ENCODE data around the gene PLA2G1B.

PLA2G1B gene
- 0 reads per million in 2 donors for total RNA-seq

DNA sequence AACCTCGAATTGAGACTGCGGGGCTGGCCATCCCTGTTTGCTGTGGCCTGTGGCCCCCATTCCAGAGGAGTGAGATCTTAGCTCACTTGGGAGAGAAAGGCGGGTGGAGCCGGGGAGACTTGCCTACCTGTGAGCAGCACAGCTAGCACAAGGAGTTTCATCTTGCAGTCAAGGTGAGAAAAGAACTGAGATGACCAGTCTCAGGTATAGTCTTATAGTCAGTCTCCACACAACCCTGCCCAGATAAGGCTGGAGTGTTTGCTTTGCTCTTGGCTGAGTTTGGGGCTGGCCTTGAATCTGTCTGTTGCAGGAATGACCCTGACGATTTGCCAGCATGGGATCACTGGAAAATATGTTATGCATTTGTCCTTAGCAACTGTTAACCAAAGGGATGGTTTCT is at the start of gene PLA2G1B:
Gene PLA2G1B, minus strand, starts transcription at position 187 of the 400 bp plus-strand sequence. Its CDS starts 26 bp downstream, at position 161.
- DNase-seq, result no peak

DNA sequence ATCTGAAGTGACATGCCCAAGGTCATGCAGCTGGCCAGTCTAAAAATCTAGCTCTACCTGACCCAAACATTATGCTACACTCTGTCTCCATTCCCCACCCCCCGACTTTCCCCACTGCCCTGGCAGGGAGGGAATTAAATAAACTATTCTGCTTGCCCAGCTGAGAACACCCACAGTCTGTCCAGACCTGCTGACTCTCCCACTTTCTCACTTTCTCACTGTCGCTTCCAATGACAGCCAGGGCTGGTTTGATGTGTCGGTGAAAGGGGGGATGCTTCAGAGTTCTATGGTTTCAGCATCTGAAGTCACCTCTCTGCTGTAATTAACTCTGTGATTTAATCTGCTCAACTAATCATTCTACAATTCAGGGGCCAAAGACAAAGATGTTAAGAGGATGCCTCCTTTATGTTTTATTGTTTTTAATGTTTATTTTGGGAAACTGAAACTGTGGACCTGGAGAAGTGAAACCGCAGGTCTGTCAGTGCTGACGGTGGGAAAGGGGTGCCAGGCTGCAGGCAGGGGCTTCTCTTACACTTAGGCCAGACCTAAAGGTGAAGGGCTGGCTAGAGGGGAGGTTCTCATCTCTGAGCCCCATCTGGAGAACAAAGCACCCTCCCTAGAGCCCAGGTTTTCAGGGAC is 49.5 kb upstream of the PLA2G1B start:
- DNase-seq, result no peak

DNA sequence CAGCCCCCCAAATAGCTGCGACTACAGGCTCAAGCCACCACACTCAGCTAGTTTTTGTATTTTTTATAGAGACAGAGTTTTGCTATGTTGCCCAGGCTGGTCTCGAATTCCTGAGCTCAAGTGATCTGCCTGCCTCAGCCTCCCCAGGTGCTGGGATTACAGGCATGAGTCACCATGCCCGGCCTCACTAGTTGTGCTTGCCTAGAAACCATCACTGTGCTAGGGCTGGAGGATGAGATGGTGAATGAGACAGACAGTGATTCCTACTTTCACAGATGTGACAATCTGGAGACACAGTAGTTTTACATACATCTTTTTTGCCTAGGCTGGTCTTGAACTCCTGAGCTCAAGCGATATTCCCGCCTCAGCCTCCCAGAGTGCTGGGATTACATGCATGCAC is 48.8 kb upstream of the PLA2G1B start:
- no peak for DNase-seq

DNA sequence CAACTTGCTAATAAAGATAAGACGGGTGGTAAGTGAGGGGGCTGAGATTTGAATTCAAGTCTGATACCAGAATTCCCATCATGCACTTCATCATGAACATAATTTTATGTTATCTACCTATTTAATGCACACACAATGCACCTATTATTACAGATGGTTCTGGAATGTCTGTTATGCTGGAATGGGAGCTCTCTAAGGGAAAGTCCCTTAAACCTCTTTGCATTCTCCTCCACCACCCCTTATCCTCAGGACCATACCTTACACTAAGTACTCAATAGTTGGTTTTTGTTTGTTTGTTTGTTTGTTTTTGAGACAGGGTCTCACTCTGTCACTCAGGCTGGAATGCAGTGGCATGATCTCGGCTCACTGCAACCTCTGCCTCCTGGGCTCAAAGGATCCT is 48.4 kb upstream of the PLA2G1B start:
- no peak for DNase-seq

DNA sequence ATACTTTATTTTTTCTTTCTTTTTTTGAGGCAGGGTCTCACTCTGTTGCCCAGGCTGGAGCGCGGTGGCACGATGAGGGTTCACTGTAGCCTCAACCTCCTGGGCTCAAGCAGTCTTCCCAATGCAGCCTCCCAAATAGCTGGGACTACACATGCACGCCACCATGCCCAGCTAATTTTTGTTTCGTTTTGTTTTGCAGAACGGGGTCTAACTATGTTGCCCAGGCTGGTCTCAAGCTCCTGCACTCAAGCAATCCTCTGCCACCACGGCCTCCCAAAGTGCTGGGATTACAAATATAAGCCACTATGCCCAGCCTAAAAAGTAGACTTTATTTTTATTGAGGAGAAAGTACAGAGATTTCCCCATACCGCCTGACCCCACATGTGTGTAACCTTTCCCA is 46.1 kb upstream of the PLA2G1B start:
- no peak for DNase-seq

DNA sequence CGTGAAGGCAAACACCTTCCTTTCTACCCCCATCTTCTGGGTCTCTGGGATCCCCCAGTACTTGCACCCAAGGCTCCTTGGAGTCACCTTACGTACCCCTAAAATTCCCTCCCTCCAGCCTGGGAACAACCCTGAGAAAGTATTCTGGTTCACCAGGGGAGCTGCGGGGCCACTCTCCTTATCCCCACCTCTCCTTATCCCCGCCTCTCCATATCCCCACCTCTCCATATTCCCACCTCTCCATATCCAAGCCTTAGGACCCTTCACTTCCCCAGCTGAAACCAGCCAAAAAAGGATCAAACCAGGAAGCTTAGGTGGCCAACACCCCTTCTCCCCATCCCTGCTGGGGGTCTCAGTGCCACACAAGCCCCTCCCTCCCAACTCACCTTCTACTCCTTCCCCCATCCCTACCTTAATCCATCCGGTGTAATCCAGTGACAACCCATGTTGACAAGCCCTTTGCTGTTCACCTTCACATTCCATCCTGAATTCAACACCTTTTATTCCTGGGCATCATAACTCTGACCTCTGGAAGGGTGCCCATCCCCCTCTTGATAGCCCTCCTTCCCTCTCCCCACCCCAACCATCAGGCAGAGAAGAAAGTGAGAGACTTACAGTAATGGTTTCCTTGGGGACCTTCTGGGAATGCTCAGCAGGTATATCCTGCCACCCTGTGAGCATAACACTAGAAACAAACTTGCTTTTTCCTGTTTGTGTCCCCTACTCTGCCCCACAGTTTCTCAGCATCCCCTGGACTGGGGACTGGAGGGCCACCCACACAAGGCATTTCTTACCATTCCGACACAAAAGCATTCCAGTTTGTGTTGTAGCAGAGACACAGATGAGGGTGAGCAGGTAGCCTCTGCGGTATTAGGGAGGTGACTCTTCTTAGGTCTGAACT is 43.0 kb upstream of the PLA2G1B start:
- DNase-seq, result no peak

DNA sequence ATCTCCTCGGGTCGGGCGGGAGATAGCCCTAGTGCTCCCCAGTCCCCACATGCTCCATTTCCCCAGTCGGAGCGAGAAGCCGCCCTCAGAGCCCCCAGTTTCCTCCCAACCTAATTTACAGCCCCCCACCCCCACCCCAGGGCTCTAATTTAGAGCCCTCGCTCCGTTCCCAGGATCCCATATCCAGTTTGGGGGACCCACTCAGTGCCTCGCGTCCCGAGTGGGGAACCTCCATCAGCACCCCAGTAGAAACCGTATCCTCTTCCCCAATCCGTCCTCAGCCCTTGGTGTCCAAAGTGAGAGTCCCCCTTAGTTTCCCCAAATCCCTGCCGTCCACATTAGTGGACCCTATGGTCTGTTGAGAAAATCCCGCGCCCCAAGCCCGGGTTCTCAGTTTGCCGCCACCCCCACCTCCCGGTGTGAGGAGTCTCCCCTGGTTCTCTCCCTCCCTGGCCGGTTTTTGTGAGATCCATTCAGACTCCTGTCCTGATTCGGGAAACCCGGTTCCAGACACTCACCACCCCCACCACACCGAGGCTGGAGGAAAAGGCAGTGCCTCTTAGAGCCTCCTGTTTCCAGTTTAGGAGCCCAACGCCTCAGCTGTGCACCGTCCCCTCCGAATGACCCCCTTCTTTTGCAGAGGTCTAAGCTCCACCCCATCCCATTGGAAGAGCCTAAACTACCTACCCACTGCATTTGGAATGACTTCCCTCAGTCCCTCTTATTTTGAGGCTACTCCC is 42.2 kb upstream of the PLA2G1B start:
- no peak for DNase-seq

DNA sequence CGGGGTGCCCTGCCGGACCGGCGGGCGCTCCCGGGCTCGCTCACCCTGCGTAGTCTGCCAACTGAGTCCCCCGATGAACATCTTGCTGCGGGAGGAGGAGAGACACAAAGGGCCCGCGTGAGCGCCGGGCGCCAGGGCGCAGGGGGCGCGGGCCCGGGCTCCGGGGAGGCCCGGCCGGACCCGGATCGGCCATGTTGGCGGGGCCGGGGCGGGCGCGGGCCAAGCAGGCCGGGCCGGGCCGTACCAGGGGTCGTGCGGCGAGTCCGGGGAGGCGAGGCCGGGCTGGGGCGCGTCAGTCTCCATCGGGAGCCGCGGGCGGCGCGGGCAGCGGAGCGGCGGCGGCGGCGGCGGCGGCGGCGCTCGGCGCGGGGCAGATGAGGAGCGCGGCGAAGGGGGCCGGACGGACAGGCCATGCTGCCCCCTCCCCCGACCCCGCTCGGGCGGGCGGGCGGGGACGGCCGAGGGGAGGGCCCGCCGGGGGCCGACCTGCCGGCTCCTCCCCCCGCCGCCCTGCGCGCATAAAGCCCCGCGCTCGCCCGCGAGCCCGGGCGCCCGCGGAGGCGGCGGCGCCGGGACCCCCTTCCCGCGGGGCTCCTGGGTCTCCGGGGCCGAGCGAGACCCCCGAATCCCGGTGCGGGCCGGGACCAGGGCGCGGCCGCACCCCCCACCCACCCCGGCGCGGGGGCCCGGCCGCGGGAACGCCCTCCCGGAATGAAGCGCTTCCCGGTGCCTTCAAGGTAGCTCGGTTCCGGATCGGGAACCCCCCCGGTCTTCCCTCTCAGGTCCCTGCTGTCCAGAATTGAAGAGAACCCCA is 41.4 kb upstream of the PLA2G1B start, which contains the start of gene MSI1:
Gene MSI1, minus strand, starts transcription at position 376 of the 814 bp plus-strand sequence. Its CDS starts 73 bp downstream, at position 303.
- no peak for DNase-seq

DNA sequence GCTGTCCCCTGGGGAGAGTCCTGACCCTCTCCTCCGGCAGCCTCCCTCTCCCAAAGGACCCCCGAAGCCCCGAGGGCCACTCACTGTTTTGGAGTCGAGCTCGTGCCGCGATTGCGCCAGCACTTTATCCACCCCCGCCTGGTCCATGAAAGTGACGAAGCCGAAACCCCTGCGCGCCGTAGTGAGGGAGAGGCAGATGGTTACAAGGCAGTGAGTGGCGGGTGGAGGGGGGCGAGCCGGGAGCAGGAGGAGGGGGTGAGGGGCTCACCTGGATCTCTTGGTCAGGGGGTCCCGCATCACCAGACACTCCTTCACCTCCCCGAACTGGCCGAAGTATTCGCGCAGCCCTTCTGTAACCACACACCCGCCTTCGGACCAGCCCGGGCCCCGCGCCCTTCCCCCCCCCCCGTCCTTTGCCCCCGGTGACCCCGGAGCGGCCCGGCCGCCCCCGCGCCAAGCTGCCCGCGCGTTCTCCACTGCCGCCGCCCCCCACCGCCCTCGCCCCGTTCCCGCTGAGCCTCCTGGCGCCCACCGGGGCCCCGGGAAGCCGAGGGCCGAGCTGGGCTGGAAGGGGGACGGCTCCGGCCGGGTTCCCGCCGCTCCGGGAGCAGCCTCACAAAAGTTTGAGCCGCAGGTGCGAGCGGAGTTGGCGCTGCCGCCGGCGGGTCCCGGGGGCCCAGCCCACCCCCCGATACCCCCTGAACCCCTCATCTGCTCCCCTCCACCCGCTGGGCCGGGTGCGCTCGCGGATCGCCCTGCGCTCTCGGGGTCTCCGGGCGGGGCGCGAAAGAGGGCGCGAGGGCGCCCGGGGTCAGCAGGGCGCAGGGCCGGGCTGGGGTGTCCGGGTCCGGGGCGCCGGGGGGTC is 40.6 kb upstream of the PLA2G1B start:
- no peak for DNase-seq

DNA sequence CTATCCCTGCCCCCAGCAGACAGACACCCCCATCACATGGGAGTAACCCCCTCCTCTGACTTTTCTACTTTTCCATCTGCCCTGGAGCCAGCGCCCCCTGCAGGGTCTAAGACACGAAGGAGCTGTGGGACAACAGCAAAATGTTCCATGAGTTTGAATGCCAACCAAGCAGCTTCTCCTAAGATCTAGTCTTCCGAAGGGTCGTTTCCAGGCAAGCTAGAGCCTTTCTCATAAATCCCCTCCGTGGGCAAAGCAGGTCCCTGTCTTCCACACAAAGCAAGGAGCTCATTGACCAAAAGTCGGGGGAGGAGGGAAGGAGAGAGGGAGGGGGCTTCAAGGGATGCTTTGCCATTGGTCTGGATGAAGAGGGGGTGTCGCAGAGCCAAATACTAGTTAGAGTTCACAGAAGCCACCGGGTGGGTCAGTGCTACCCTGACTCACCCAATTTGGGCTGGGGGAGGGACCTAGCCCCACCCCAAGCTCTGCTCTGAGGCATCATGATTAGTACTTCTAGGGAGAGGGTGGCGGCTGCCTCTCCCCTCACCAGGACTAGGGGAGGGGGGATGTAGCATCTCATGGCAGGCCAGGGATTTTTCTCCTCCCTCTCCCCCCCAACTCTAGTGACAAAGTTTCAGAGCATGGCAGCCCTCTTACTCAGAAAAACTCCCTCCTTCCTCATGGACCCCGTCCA is 39.8 kb upstream of the PLA2G1B start:
- no peak for DNase-seq

DNA sequence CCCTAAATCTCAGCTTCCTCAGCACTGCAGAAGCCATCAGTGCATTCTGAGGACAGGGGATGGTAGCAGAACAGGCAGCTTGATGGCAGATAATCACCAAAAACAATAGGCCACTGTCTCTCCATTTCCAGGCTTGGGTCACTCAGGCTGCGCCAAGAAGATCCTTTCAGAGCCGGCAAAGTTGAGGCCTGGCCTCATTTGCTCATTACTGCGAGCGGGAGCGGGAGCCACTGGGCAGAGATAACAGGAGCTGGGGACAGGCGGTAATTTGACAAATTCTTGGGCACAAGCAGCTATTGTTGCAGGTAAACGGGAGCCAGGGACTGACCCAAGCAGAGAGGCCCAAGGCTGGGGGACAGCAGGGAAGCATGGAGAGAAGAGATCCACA is 39.3 kb upstream of the PLA2G1B start:
- DNase-seq, result no peak

DNA sequence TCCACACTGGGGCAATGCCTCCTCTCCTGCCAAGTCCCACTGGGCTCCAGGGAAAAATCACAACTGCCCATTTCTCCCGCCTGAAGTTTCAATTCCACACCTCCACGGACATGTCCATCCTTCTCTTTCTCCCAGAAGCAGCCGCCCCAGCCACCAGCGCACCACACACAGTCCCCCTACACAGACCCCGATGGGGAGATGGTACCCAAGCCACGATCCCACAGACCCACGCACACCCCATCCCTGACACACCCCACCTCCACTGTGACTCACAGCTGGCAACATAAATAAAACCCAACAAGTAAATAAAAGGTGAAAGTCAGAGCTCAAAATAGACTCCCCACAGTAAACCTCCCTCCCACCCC is 38.7 kb upstream of the PLA2G1B start:
- no peak for DNase-seq

DNA sequence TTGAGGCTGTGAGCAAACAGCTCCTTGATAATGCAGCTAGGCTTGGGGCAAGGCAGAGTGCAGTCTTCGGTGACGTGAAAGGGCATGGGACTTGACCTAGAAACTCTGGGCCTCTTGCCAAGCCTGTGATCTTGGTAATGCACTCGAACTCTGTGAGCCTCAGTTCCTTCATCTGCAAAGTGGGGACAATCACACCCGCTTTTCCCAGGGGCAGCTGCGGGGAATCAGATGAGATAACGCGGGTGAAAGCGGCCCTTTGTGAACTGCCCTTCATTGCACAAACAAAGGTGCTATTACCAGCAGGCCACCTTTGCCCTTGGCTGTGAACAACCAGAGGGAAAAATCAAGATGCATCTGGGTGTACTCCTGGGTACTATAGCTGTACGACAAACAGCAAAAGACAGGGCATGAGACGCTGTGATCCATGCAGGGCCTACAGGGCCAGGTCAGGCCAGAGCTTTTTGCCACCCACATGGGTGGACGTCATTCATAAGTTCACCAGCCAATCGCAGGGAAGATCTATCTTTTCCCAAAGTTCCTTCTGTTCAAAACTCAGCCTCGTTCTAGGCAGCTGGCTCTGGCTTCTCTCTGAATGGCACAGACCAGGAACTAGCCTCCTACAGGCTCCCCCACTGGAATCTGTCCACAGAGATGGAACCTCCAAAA is 38.2 kb upstream of the PLA2G1B start:
- no peak for DNase-seq

DNA sequence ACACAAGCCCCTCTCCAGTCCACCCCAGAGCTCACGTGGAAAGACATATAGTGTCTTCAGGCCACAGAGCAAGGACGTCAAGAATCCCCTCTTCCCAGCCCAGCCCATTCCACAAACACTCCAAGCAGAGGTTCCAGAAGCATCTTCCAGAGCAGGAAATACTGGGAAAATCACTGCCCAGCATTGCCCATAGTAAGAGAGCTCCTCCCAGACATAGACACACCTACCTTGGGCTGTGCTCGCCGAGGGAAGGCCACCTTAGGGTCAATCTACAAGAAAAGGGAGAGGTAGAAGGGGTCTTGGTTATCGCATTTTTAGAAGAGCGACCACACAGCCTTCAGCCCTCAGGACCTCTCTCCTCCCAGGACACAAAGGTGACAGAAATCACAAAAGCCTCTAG is 36.9 kb upstream of the PLA2G1B start:
- no peak for DNase-seq

DNA sequence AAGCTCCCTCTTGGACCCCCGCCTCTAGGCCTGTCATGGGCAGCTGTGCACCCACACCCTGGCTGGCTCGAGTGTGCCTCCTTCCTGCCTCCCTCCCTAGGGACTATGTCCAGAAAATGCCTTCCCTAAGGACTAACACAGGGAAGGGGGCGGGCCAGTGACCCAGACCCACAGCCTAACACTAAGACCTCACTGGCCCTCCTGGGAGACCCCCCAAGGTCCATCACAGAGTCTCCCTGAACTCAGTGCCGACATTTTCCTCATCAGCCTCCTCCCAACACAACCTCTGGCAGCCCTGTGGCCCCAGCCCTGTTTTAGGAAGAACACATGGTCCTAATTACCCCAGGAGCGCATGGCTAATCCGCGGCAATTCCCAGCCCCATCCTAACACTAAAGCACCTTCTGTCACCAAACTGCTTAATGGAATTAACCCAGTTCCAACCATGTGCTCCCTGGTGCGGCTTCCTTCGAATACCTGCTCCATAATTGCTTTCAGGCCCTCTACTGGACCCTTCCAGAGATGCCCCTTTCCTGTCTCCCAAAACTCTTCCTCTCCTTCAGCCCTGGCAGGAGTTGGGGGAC is 35.8 kb upstream of the PLA2G1B start:
- no peak for DNase-seq

DNA sequence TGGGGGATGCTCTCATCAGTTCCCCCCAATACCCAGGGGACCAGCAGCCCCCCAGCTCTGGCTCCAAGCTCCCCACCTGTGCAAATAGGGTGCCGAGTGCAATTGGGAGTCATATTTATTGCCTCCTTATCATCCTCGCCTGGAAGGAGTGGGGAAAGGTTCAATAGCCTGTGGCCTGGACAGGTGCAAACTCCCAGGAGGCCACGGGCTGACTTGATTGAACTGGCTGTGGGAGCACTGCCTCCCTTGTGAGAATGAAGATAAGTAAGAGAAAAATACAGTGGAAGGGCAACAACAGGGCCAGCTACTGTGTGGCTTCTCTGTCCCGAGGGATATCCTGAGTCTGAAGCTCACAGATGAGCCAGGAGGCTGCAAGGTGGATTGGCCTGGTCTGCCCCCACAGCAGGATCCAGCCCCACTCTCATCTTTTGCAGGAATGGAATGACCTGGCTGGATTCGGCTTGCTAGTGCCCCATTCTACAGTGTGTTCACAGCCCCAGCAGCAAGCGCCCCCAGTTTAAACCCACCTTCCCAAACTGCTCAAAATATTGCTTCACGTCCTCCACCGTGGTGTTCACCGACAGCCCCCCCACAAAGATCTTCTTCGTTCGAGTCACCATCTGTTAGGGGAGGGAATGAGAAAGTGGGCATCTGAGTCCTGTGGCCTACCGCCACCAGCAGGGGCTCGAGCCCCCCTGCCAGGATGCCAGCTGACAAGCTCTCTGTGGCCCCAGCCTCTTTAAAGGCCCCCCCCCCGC is 35.1 kb upstream of the PLA2G1B start:
- DNase-seq, result no peak

DNA sequence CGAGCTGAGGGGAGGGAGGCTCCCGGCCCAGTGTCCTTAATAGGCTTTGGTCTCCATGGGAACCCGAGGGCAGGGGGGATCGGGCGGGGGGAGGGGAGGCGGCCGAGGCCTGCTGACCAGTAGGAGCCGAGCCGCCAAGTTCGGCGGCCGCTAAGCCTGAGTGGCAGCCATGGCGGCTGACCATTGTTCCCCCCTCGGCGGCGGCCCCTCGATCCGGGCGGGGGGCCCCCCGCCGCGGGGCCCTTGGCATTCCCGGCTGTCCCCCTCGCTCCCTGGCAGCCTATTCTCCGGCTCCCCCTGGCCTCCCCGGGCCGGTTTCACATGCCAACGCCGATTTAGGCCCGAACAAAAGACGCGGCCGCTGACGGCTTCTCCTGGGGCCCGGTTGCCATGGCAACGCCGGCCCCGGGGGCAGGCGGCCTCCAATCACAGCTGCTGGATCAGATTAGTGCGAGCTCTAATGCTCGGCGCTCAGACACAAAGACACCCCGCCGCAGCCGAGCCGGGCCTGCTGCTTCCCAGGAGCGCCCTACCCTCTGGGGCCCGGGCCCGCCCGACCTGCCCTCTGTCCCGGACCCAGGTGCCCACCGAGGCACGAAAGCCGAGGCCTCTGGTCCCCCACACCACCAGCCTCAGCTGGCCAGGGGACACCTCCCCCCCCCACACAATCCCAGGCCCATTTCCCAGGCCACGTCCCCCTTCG is 34.1 kb upstream of the PLA2G1B start:
- DNase-seq, result no peak

DNA sequence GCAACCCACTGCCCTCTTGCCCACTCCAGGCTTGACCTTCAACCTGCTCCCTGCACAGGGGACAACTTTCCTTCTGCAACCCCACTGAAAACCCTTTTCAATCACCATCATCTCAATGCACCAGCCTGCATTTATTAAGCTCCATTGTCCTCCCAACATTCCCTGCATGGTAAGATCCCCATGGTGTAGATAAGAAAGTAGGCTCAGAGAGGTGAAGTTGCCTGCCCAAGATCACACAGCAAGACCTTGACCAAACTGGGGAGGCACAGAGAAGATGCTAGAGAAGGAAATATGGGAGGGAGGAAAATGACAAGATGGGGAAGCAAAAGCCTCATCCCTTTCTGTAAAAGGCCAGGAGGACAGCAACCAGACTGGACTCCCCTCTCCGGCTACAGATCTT is 31.5 kb upstream of the PLA2G1B start:
- no peak for DNase-seq
